HG02759 (cell line): ENCODE data around the gene SOX4.

Source experiments
- ATAC-seq: cut with Tn5 transposase; IDR thresholded peaks from one replicate; pipeline ENCODE4 v1.9.1; 2021; ENCODE audit warnings: mild to moderate bottlenecking, moderate library complexity; ENCODE audit not compliant: unreplicated experiment

The SOX4 gene

DNA sequence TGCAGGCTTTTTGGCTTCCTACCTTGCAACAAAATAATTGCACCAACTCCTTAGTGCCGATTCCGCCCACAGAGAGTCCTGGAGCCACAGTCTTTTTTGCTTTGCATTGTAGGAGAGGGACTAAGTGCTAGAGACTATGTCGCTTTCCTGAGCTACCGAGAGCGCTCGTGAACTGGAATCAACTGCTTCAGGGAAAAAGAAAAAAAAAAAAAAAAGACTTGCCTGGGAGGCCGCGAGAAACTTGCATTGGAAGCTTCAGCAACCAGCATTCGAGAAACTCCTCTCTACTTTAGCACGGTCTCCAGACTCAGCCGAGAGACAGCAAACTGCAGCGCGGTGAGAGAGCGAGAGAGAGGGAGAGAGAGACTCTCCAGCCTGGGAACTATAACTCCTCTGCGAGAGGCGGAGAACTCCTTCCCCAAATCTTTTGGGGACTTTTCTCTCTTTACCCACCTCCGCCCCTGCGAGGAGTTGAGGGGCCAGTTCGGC is 420 bp downstream of the SOX4 start:
- peak; percentile 16 for ATAC-seq

GRCh38 chr6:21594416-21595281 is 1.1 kb downstream of the SOX4 start:
- ATAC-seq: peak; percentile 25

DNA sequence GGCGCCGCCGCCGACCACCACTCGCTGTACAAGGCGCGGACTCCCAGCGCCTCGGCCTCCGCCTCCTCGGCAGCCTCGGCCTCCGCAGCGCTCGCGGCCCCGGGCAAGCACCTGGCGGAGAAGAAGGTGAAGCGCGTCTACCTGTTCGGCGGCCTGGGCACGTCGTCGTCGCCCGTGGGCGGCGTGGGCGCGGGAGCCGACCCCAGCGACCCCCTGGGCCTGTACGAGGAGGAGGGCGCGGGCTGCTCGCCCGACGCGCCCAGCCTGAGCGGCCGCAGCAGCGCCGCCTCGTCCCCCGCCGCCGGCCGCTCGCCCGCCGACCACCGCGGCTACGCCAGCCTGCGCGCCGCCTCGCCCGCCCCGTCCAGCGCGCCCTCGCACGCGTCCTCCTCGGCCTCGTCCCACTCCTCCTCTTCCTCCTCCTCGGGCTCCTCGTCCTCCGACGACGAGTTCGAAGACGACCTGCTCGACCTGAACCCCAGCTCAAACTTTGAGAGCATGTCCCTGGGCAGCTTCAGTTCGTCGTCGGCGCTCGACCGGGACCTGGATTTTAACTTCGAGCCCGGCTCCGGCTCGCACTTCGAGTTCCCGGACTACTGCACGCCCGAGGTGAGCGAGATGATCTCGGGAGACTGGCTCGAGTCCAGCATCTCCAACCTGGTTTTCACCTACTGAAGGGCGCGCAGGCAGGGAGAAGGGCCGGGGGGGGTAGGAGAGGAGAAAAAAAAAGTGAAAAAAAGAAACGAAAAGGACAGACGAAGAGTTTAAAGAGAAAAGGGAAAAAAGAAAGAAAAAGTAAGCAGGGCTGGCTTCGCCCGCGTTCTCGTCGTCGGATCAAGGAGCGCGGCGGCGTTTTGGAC is 2.0 kb downstream of the SOX4 start:
- ATAC-seq: peak; percentile 24

GRCh38 chr6:21596145-21596948 is 2.8 kb downstream of the SOX4 start:
- ATAC-seq: no peak

DNA sequence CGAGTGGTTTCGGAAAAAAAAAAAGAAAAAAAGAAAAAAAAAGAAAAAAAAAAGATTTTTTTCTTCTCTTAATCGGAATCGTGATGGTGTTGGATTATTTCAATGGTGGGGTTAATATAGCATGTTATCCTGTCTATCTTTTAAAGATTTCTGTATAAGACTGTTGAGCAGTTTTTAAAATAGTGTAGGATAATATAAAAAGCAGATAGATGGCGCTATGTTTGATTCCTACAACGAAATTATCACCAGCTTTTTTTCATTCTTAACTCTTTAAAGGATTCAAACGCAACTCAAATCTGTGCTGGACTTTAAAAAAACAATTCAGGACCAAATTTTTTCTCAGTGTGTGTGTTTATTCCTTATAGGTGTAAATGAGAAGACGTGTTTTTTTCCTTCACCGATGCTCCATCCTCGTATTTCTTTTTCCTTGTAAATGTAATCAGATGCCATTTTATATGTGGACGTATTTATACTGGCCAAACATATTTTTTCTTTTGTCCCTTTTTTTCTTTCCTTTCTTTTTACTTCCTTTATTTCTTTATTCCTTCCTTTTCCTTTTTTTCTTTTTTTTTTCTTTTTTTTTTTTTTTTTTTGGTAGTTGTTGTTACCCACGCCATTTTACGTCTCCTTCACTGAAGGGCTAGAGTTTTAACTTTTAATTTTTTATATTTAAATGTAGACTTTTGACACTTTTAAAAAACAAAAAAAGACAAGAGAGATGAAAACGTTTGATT is 3.6 kb downstream of the SOX4 start:
- ATAC-seq: no peak

DNA sequence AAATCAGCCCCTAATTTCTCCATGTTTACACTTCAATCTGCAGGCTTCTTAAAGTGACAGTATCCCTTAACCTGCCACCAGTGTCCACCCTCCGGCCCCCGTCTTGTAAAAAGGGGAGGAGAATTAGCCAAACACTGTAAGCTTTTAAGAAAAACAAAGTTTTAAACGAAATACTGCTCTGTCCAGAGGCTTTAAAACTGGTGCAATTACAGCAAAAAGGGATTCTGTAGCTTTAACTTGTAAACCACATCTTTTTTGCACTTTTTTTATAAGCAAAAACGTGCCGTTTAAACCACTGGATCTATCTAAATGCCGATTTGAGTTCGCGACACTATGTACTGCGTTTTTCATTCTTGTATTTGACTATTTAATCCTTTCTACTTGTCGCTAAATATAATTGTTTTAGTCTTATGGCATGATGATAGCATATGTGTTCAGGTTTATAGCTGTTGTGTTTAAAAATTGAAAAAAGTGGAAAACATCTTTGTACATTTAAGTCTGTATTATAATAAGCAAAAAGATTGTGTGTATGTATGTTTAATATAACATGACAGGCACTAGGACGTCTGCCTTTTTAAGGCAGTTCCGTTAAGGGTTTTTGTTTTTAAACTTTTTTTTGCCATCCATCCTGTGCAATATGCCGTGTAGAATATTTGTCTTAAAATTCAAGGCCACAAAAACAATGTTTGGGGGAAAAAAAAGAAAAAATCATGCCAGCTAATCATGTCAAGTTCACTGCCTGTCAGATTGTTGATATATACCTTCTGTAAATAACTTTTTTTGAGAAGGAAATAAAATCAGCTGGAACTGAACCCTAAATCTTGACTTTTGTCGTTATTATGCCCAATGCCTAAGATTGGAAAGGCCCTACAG is 4.5 kb downstream of the SOX4 start:
- ATAC-seq: no peak

- no peak for ATAC-seq
Observed at GRCh38 chr6:21598674-21599023, 5.1 kb downstream of the SOX4 start.

GRCh38 chr6:21599051-21599696 is 5.6 kb downstream of the SOX4 start:
- no peak for ATAC-seq

DNA sequence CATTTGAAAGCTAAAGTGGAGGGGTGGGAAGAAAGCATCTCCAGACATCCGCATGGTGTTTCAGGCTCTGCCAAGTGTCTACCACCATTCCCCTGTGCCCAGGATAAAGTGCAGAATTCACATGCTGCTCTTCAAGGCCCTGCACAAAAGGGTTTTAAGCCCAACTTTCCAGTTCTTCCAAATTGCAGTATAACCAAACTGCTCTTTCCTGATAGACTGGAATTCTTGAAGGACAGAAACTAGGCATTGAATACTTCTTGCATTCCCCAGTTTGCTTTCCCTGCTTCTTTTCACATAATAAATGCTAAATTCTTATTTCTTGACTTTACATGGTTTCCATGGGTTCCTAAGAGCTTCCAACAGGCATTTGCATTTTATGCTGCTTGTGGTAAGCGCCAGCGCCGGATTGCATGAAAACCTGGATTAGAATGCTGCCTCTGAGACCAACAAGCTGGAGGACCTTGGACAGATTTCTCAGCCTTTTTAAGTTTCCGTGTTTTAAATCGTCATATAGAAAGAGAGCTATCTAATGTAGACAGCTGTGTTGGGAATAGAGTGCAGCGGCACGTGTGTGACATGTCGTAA is 7.9 kb downstream of the SOX4 start:
- ATAC-seq: no peak

- no peak for ATAC-seq
Observed at GRCh38 chr6:21601932-21602390, 8.4 kb downstream of the SOX4 start.

GRCh38 chr6:21603082-21603952 is 9.8 kb downstream of the SOX4 start:
- ATAC-seq: peak; percentile 65

- peak; percentile 14 for ATAC-seq
Observed at GRCh38 chr6:21604081-21604480, 10.5 kb downstream of the SOX4 start.

- ATAC-seq: no peak
Observed at GRCh38 chr6:21605166-21605565, 11.6 kb downstream of the SOX4 start.

DNA sequence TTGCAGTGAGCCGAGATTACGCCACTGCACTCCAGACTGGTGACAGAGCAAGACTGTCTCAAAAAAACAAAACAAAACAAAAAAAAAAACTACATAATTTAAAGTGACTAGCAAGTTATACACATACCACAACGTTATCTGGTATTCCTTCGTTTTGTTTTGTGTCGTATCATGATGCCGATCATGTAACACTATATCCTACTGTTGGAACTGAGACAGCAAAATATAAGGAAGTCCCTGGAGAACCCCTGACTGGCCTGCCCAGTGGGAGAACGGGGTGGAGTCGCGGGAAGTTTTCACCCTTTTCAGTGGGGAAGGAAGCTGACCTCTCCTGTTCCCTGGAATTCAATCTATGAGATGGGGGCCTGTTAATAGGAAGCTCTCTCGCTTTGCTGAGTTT is 15.1 kb downstream of the SOX4 start:
- ATAC-seq: no peak

- ATAC-seq: no peak
Observed at GRCh38 chr6:21609881-21610329, 16.4 kb downstream of the SOX4 start.

GRCh38 chr6:21610341-21610740 is 16.8 kb downstream of the SOX4 start:
- peak; percentile 90 for ATAC-seq

DNA sequence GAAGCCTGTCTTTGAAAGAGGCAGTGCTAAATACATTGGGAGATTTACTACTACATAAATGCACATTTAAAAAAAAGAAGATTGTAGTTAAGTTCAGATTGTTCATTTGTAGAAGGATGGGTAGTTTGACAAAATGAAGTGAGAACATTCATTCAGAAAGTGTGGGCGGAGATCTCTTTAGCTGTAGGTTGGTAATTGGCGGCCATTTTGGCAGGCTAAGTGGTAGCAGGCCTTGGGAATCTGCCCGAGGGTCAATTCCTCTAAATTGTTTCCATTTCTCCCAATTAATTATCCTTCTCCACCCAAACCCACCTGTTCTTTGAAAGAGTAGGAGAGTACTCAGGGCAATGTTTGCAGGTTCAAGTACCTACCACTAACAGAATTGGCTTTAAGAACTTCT is 17.9 kb downstream of the SOX4 start:
- ATAC-seq: no peak
